Measurements from ENCODE around the gene FOXN1. TPM values are rescaled to one million over a fixed set of nuclear protein-coding genes. Genes with fewer than 3 reads are reported as not detected.

The FOXN1 gene
- total RNA-seq, 1 experiment from 2014 or later = not detected

DNA sequence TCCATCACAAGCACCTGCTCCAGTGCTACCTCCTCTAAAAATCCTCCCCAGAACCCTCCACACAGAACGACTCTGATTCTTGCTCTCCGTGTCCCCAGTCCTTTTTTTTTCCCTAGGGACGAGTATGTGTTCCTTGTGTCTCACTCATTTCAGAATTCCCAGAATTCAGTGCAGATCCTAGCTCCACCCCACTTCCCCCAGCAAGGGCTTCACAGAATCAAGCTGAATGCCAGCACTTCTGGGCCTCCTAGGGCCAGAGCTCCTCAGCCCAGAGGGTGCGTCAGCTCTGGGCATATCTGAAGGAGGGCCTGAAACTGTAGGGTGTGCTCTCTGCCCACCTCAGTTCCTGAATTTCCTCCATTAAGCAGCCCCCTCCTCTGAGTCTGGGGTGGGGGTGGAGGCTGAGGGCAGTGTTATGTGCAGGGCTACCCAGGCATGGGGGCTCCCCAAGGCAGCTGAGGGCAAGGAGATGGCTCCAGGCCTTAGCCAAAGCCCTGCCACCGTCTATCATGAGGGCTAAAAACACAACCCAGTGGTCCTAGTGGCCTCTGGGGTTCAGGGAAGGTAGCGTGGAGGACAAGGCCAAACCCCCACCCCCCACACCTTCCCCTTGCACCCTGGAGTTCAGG, 39.8 kb downstream of the FOXN1 start:
- intact Hi-C loops (cut with micrococcal nuclease; ENCODE audit: unreplicated experiment) = no loop called here
- H3K4me3 Mint-ChIP-seq (ENCODE audit: low read depth, unreplicated experiment) = no peak overlapping the region
- TF ChIP-seq, protein P1, sequence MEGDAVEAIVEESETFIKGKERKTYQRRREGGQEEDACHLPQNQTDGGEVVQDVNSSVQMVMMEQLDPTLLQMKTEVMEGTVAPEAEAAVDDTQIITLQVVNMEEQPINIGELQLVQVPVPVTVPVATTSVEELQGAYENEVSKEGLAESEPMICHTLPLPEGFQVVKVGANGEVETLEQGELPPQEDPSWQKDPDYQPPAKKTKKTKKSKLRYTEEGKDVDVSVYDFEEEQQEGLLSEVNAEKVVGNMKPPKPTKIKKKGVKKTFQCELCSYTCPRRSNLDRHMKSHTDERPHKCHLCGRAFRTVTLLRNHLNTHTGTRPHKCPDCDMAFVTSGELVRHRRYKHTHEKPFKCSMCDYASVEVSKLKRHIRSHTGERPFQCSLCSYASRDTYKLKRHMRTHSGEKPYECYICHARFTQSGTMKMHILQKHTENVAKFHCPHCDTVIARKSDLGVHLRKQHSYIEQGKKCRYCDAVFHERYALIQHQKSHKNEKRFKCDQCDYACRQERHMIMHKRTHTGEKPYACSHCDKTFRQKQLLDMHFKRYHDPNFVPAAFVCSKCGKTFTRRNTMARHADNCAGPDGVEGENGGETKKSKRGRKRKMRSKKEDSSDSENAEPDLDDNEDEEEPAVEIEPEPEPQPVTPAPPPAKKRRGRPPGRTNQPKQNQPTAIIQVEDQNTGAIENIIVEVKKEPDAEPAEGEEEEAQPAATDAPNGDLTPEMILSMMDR (IDR thresholded peaks at IDR 0.05; ENCODE audit: unreplicated experiment) = no peak
- DNase-seq = no peak
- CTCF ChIA-PET = interaction anchor here (0.6 to 1.2 kb wide), 3 partner anchors 13 to 370 kb away, joined by 3 read pairs; no protein-coding TSS in a partner anchor
- H3K27ac Mint-ChIP-seq (ENCODE audit: unreplicated experiment) = no peak overlapping the region
- BruUV-seq (replicated peaks) = no TSS peak
- peaks cover under 1% of the 10 kb centered on the region for H3K4me1 Mint-ChIP-seq (ENCODE audit: low read depth, unreplicated experiment)
- peaks cover 4% of the 10 kb centered on the region for H3K36me3 Mint-ChIP-seq (ENCODE audit: insufficient read depth, unreplicated experiment)
- H3K27me3 Mint-ChIP-seq (ENCODE audit: unreplicated experiment) = peaks cover 15% of the 10 kb centered on the region
- no peaks in the 10 kb centered on the region for H3K9me3 Mint-ChIP-seq (ENCODE audit: low read depth, unreplicated experiment)

DNA sequence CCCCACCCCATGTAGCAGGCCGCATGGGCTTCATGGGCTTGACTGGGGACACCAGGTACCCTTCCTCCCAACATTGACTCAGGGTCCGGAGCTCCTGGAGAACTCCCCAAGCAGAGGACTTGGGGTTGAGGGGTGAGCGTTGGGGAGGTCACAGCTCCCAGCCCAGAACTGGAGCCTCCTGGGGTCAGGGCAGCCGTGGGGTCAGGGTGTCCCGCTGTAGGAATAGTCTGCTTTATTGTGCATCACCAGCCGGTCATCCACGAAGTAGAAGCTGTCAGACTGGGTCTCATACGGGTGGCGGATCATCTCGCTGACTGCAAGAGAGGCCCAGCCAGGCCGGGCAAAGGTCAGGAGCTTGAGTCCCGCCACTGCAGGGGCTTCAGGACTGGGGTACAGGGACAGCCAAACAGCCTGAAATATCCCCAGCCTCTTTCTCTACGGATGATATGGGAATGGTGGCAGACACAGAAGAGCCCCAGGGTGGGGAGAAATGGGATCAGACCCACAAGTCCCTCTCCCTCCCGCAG, 41.0 kb downstream of the FOXN1 start:
- no peak for DNase-seq
- TF ChIP-seq, protein P1 (IDR thresholded peaks at IDR 0.05; ENCODE audit: unreplicated experiment) = no peak
- Mint-ChIP-seq H3K4me1 (ENCODE audit: low read depth, unreplicated experiment) (peaks cover 12% of the 10 kb centered on the region), H3K27me3 (ENCODE audit: unreplicated experiment) (peaks cover 15% of the 10 kb centered on the region), H3K9me3 (ENCODE audit: low read depth, unreplicated experiment) (no peaks in the 10 kb centered on the region), H3K36me3 (ENCODE audit: insufficient read depth, unreplicated experiment) (peaks cover 10% of the 10 kb centered on the region), H3K27ac (ENCODE audit: unreplicated experiment) (no peak overlapping the region), H3K4me3 (ENCODE audit: low read depth, unreplicated experiment) (no peak overlapping the region)
- no TSS peak for BruUV-seq (replicated peaks)
- CTCF ChIA-PET = no interaction called here
- intact Hi-C loops (cut with micrococcal nuclease; ENCODE audit: unreplicated experiment) = no loop called here

DNA sequence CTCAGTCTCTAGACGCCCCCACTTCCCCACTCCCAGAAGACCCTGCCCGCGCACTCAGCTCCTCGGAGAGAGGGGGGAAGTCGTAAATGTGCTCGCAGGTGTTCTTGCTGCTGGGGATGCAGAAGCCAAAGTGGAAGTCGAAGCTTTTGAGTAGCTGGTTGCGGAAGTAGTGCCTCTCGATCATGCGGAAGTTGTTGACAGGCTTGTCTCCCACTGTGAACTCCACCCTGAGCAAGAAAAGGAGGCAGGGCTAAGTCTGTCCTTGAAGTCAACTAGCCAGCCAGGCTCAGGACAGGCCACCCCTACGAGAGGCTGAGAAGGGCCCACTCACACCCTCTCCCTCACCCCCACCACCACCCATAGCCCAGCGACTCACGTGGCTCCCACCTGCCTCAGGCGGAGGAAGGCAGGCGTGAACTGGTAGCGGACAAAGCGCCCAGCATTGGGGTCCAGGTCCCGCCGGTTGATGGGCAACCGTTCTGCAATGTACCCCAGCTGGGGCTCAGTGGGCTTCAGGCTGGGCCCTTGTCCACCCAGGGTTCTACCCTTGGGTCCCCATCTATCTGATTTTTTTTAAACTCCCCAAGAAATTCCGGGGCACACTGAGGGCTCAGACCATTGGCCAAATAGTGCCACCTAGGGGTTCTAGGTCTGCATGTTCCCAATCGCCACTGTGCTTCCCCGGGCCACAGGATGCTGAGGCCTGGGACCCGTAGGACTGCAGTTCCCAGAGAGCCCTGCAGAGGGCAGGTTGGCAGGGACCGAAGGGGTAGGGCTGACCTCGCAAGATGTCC, 41.7 kb downstream of the FOXN1 start:
- Mint-ChIP-seq H3K4me3 (ENCODE audit: low read depth, unreplicated experiment) (no peak overlapping the region), H3K36me3 (ENCODE audit: insufficient read depth, unreplicated experiment) (peaks cover 16% of the 10 kb centered on the region), H3K4me1 (ENCODE audit: low read depth, unreplicated experiment) (peaks cover 12% of the 10 kb centered on the region), H3K9me3 (ENCODE audit: low read depth, unreplicated experiment) (no peaks in the 10 kb centered on the region), H3K27me3 (ENCODE audit: unreplicated experiment) (peaks cover 15% of the 10 kb centered on the region), H3K27ac (ENCODE audit: unreplicated experiment) (no peak overlapping the region)
- peak; percentile 87 for DNase-seq
- intact Hi-C loops (cut with micrococcal nuclease; ENCODE audit: unreplicated experiment) = no loop called here
- BruUV-seq (replicated peaks) = no TSS peak
- CTCF ChIA-PET = interaction anchor here (0.8 kb wide), 1 partner anchor 50 kb away, joined by 3 read pairs; no protein-coding TSS in a partner anchor
- TF ChIP-seq, protein P1 (IDR thresholded peaks at IDR 0.05; ENCODE audit: unreplicated experiment) = peak; percentile 88

DNA sequence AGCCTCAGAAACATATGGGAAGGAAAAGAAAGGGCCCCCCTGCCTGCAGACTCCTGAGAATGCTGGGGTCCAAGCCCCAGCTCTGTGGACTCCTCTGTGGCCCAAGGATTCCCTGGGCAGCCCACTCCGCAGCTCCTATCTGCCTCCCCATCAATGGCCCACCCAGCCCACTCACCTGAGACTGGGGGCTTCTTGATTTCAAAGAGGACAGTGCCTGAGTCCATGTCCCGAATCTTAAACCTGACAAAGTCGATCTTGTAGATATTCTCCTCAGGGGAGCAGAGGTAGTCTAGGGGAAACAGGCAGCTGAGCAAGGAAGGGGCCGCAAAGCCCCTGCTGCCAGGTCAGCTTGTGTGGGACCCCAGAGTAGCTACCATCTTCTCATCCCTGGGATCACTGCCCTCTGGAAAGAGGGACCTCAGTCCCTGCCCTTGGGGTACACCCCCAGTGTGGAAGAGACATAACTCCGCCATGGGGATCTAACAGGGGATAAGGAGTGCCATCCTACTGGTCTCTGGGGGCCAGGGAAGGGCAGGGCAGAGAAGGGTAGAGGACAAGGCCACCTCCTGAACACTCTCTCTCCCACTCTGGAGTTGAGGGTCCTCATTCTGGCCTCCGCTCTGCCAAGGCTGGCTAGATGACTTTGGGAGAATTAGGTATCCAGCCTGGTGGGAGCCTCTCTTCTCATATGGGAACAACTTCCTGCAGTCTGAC, 42.4 kb downstream of the FOXN1 start:
- TF ChIP-seq, protein P1 (IDR thresholded peaks at IDR 0.05; ENCODE audit: unreplicated experiment) = no peak
- peaks cover 15% of the 10 kb centered on the region for H3K27me3 Mint-ChIP-seq (ENCODE audit: unreplicated experiment)
- intact Hi-C loops (cut with micrococcal nuclease; ENCODE audit: unreplicated experiment) = no loop called here
- DNase-seq = no peak
- H3K9me3 Mint-ChIP-seq (ENCODE audit: low read depth, unreplicated experiment) = no peaks in the 10 kb centered on the region
- H3K4me3 Mint-ChIP-seq (ENCODE audit: low read depth, unreplicated experiment) = no peak overlapping the region
- H3K27ac Mint-ChIP-seq (ENCODE audit: unreplicated experiment) = no peak overlapping the region
- peaks cover 12% of the 10 kb centered on the region for H3K4me1 Mint-ChIP-seq (ENCODE audit: low read depth, unreplicated experiment)
- H3K36me3 Mint-ChIP-seq (ENCODE audit: insufficient read depth, unreplicated experiment) = peaks cover 19% of the 10 kb centered on the region
- no TSS peak for BruUV-seq (replicated peaks)
- CTCF ChIA-PET = interaction anchor here (0.8 kb wide), 1 partner anchor 51 kb away, joined by 3 read pairs; no protein-coding TSS in a partner anchor
